Neutrophil (primary cell): ENCODE data around the gene CYP4V2.

Experiments used
- H3K27ac ChIP-seq: fragments of 200-600 bp; sonication (generic); 2 replicates; pipeline ENCODE4 v1.5.1; 2016; ENCODE audit warnings: mild to moderate bottlenecking, moderate library complexity
- H3K27me3 ChIP-seq: fragments of 200-600 bp; sonication (generic); 2 replicates; pipeline ENCODE4 v1.6.0; 2016; ENCODE audit warnings: mild to moderate bottlenecking
- H3K36me3 ChIP-seq: fragments of 200-600 bp; sonication (generic); 2 replicates; pipeline ENCODE4 v1.5.1; 2017
- H3K4me1 ChIP-seq, 2 experiments: fragments of 200-600 bp in 1 of 2; sonication (generic) in 1 of 2; 1 replicate in 1 of 2; 2 replicates in 1 of 2; pipeline versions ENCODE4 v1.5.1 to v1.6.1; 2013 to 2016; ENCODE audit warnings: low read depth in 1 of 2, low read length in 1 of 2, mild to moderate bottlenecking in 1 of 2, moderate library complexity in 1 of 2; ENCODE audit not compliant: control insufficient read depth in 1 of 2, insufficient read depth in 1 of 2
- H3K4me3 ChIP-seq, 2 experiments: fragments of 200-600 bp in 1 of 2; sonication (generic) in 1 of 2; 1 replicate in 1 of 2; 2 replicates in 1 of 2; pipeline ENCODE4 v1.5.1; 2013 to 2016; ENCODE audit warnings: low read depth in 1 of 2, low read length in 1 of 2, mild to moderate bottlenecking in 1 of 2, moderate library complexity in 1 of 2
- H3K9me3 ChIP-seq: fragments of 200-600 bp; sonication (generic); 2 replicates; pipeline ENCODE4 v1.5.1; 2016
- CTCF ChIP-seq: fragments of 200-600 bp; sonication (generic); IDR thresholded peaks from 2 replicates; pipeline ENCODE4 v1.5.1; 2016; ENCODE audit warnings: antibody characterized with exemption

CYP4V2 gene

GRCh38 chr4:186228514-186228894, 37.1 kb downstream of the CYP4V2 start:
- TF ChIP-seq CTCF, result no peak
- H3K9me3 ChIP-seq, result no peaks in the 10 kb centered on the region

GRCh38 chr4:186234367-186234766, 43.0 kb downstream of the CYP4V2 start:
- Histone ChIP-seq H3K36me3 (no peaks in the 10 kb centered on the region), H3K27ac (no peak overlapping the region), H3K4me3 (no peak overlapping the region), H3K9me3 (no peaks in the 10 kb centered on the region), H3K4me1 (no peaks in the 10 kb centered on the region), H3K27me3 (no peaks in the 10 kb centered on the region)
- TF ChIP-seq CTCF, result no peak

More at GRCh38 chr4:186228514-186228894, 37.1 kb downstream of the CYP4V2 start:
- no peaks in the 10 kb centered on the region for H3K27me3 ChIP-seq
- H3K27ac ChIP-seq, result no peak overlapping the region
- no peaks in the 10 kb centered on the region for H3K36me3 ChIP-seq
- no peak overlapping the region for H3K4me3 ChIP-seq
- H3K4me1 ChIP-seq, result no peaks in the 10 kb centered on the region

GRCh38 chr4:186236126-186236525, 44.8 kb downstream of the CYP4V2 start:
- Histone ChIP-seq H3K4me3 (no peak overlapping the region), H3K27ac (no peak overlapping the region), H3K9me3 (no peaks in the 10 kb centered on the region), H3K27me3 (no peaks in the 10 kb centered on the region), H3K36me3 (no peaks in the 10 kb centered on the region), H3K4me1 (no peaks in the 10 kb centered on the region)
- TF ChIP-seq CTCF, result no peak

GRCh38 chr4:186240452-186240847, 49.1 kb downstream of the CYP4V2 start:
- Histone ChIP-seq H3K36me3 (no peaks in the 10 kb centered on the region), H3K9me3 (no peaks in the 10 kb centered on the region), H3K27me3 (no peaks in the 10 kb centered on the region), H3K4me1 (no peaks in the 10 kb centered on the region), H3K4me3 (no peak overlapping the region), H3K27ac (no peak overlapping the region)
- TF ChIP-seq CTCF, result no peak

GRCh38 chr4:186240848-186241491, 49.6 kb downstream of the CYP4V2 start:
- TF ChIP-seq CTCF, result no peak
- Histone ChIP-seq H3K36me3 (no peaks in the 10 kb centered on the region), H3K9me3 (no peaks in the 10 kb centered on the region), H3K27me3 (no peaks in the 10 kb centered on the region), H3K4me3 (no peak overlapping the region), H3K27ac (no peak overlapping the region), H3K4me1 (no peaks in the 10 kb centered on the region)
